ENCODE measurements around the gene PITRM1. TPM values are rescaled to one million over a fixed set of nuclear protein-coding genes. Genes with fewer than 3 reads are reported as not detected.

PITRM1 gene
- total RNA-seq, 1 experiment from 2014 or later: 61.2 TPM

- DNase-seq: no peak
- H3K9me3 ChIP-seq: no peaks in the 10 kb centered on the region
- H3K4me3 ChIP-seq: no peak overlapping the region
- no peaks in the 10 kb centered on the region for H3K27me3 ChIP-seq
- H3K36me3 ChIP-seq: peaks cover 74% of the 10 kb centered on the region
These were observed 20.6 kb downstream of the PITRM1 start for GRCh38 chr10:3151889-3152565.

GRCh38 chr10:3150961-3151360 is 21.6 kb downstream of the PITRM1 start:
- Histone ChIP-seq H3K4me3 (no peak overlapping the region), H3K9me3 (no peaks in the 10 kb centered on the region), H3K36me3 (peaks cover 71% of the 10 kb centered on the region), H3K27me3 (no peaks in the 10 kb centered on the region)
- DNase-seq: no peak

DNA sequence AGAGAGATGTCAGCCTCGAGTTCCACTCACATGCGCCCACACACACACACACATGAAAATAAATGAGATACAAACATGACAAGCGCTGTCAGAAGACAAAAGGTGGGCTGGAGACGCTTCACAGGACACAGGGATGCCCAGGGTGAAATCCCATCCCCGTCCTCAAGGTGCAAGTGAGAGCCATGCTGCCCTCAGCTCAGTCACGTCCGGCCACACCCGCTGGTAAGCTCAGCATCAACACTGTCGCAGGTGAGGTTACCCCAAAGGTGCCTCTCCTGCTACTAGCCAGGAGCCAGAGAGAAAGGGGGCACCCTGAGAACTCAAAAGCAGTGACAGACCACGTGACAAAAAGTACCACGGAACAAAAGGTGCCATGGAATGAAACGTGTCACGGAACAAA is 22.2 kb downstream of the PITRM1 start:
- H3K4me3 ChIP-seq: no peak overlapping the region
- H3K9me3 ChIP-seq: no peaks in the 10 kb centered on the region
- H3K27me3 ChIP-seq: no peaks in the 10 kb centered on the region
- no peak for DNase-seq
- peaks cover 66% of the 10 kb centered on the region for H3K36me3 ChIP-seq

DNA sequence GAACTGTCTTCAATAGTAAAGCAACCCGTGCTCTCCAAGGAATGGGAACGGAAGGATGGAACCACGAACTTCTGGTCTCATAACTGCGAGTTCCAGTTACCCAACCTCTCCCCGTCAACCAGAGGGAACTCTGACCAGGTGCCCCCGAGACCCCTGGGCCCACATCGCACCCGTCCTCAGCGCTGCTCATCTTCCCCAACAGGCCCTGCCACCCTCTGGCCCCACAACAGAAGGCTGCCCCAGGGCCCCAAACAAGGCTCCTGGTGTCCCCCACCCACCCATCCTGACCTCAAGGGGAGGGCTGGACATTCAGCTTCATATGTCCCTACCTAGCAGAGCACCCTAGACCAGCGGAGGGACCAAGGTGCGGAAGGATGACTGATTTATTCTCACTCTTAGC is 22.7 kb downstream of the PITRM1 start:
- Histone ChIP-seq H3K4me3 (no peak overlapping the region), H3K9me3 (no peaks in the 10 kb centered on the region), H3K36me3 (peaks cover 66% of the 10 kb centered on the region), H3K27me3 (no peaks in the 10 kb centered on the region)
- no peak for DNase-seq

DNA sequence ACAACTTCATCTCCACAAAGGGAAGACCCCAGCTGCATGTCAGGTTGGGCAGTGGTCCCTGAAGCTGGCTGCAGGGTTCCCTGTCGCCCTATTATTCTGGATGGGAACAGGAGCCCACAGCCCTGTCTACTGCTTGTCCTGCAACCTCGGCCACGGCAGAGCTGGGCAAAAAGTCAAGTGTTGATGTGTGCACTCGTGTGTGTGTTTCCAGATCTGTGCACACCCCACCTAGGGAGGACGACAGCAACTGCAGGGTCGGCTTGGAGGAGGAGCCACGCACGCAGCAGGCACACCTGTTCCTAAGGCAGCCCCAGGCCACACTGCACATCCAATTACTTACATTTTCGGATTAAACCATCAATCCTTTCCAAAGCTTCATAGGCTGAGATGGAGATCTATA is 23.6 kb downstream of the PITRM1 start:
- DNase-seq: no peak
- H3K9me3 ChIP-seq: no peaks in the 10 kb centered on the region
- no peaks in the 10 kb centered on the region for H3K27me3 ChIP-seq
- peaks cover 61% of the 10 kb centered on the region for H3K36me3 ChIP-seq
- no peak overlapping the region for H3K4me3 ChIP-seq

GRCh38 chr10:3148041-3148440 is 24.5 kb downstream of the PITRM1 start:
- peaks cover 61% of the 10 kb centered on the region for H3K36me3 ChIP-seq
- DNase-seq: no peak
- no peaks in the 10 kb centered on the region for H3K27me3 ChIP-seq

GRCh38 chr10:3147117-3147820 is 25.3 kb downstream of the PITRM1 start:
- H3K9me3 ChIP-seq: no peaks in the 10 kb centered on the region
- no peaks in the 10 kb centered on the region for H3K27me3 ChIP-seq
- no peak for DNase-seq
- H3K36me3 ChIP-seq: peaks cover 57% of the 10 kb centered on the region
- no peak overlapping the region for H3K4me3 ChIP-seq

More at GRCh38 chr10:3148041-3148440, 24.5 kb downstream of the PITRM1 start:
- Histone ChIP-seq H3K9me3 (no peaks in the 10 kb centered on the region), H3K4me3 (no peak overlapping the region)

- Histone ChIP-seq H3K4me3 (no peak overlapping the region), H3K27me3 (no peaks in the 10 kb centered on the region), H3K9me3 (no peaks in the 10 kb centered on the region), H3K36me3 (peaks cover 60% of the 10 kb centered on the region)
- no peak for DNase-seq
These were observed 26.3 kb downstream of the PITRM1 start for GRCh38 chr10:3146289-3146688.

DNA sequence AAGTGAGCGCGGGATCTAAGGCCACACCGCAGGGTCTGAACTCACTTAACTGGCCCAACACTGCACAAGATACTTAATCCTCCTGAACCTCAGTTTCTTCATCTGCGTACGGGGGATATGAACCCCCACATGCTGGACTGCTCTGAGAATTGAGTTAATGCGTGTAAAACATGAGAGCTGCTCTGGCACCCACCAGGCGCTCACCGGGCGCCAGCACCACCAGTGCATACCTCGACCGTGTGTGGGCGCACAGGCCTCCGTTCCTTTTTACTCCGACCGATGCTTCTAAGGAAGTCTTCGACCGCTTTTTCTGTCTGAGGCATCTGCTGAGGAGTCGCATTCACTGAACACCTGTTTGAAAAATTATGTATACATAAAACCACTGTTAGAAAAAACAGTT is 27.2 kb downstream of the PITRM1 start:
- H3K36me3 ChIP-seq: peaks cover 63% of the 10 kb centered on the region
- DNase-seq: no peak
- no peak overlapping the region for H3K4me3 ChIP-seq
- no peaks in the 10 kb centered on the region for H3K9me3 ChIP-seq
- no peaks in the 10 kb centered on the region for H3K27me3 ChIP-seq

- Histone ChIP-seq H3K36me3 (peaks cover 65% of the 10 kb centered on the region), H3K4me3 (no peak overlapping the region), H3K27me3 (no peaks in the 10 kb centered on the region), H3K9me3 (no peaks in the 10 kb centered on the region)
- DNase-seq: no peak
These were observed 28.7 kb downstream of the PITRM1 start for GRCh38 chr10:3143791-3144434.

DNA sequence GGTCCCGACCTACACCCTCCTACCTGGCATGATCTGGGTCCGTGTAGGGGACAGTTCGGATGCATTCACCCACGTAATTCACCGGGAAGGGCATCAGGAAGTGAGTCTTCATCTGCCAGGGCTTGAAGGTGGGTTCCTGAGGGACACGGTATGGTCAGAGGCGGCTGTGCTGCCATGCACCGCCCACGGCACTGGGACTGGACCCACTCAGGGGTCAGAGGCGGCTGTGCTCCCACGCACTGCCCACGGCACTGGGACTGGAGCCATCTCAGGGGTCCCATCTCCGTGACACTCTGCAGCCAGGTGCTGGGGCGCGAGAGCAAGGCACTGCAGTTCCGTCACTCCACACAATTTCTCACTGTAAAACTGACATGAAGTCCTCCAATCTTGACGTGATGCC is 29.2 kb downstream of the PITRM1 start:
- Histone ChIP-seq H3K27me3 (no peaks in the 10 kb centered on the region), H3K9me3 (no peaks in the 10 kb centered on the region), H3K4me3 (no peak overlapping the region), H3K36me3 (peaks cover 65% of the 10 kb centered on the region)
- no peak for DNase-seq

DNA sequence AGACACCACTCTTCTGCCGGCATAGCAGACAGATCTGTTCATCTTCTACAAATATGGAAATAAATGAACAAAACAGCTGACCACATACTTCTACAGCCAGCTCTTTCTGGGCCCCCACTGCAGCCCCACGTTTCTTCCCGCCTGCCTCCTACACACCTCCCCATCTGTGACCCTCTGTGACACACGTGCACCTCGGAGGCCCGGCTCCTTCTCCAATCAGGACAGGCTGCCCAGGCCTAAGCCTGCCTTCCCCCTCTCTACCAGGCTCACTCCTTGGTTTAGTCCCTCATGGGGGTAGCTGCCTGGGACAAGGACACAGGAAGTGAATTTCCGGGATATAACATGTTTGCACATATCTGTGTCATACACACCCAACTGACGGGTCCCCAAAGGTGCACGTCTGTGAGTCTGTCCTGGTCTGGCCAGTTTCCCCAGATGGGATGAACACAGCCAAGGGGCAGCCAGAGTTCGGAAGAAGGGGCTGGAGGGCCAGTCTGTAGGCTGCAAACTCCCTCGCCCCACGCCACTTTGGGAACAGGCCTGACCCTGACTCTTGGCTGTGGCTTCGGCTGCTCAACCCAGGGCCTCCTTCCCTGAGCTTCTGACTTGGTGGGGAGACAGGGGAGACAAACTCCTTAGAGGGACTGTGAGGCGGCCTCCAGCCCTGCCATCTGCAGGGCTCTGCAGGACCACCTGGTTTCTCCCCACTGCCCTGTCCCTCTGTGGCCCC is 30.3 kb downstream of the PITRM1 start:
- no peak for DNase-seq
- no peaks in the 10 kb centered on the region for H3K9me3 ChIP-seq
- H3K36me3 ChIP-seq: peaks cover 70% of the 10 kb centered on the region
- no peaks in the 10 kb centered on the region for H3K27me3 ChIP-seq
- no peak overlapping the region for H3K4me3 ChIP-seq

DNA sequence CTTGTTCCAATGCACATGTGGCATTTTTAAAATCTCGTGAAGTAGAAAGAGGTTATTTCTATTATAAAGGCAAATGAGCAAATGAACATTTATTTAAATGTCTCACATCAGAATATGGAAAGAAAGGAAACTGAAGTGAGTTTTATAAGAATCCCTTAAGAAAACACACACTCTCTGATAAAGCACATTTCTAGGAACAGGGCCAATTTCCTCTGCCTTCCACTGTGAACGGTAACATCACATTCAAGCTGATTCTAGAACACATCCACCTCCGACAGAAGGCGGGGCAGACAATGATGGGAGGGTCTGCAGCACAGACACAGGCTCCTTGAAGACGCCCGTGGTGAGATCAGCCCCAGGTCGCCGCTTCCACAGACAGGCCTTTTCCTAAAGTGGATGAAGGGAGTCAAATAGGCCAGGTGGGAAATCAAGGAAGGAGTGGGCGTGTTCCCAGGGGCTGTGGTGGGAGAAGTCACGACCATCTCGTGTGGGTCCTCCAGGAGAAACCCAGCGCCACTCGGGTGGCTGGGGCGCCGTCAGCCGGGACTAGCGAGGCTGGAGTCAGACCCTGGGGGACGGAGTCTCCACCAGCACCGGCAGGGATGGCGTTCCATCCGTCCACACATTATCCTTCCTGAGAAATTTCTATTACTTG is 31.1 kb downstream of the PITRM1 start:
- no peaks in the 10 kb centered on the region for H3K9me3 ChIP-seq
- H3K27me3 ChIP-seq: no peaks in the 10 kb centered on the region
- H3K36me3 ChIP-seq: peaks cover 68% of the 10 kb centered on the region
- H3K4me3 ChIP-seq: no peak overlapping the region
- DNase-seq: no peak

- Histone ChIP-seq H3K36me3 (peaks cover 75% of the 10 kb centered on the region), H3K4me3 (no peak overlapping the region), H3K27me3 (no peaks in the 10 kb centered on the region), H3K9me3 (no peaks in the 10 kb centered on the region)
- no peak for DNase-seq
These were observed 32.3 kb downstream of the PITRM1 start for GRCh38 chr10:3140280-3140679.

DNA sequence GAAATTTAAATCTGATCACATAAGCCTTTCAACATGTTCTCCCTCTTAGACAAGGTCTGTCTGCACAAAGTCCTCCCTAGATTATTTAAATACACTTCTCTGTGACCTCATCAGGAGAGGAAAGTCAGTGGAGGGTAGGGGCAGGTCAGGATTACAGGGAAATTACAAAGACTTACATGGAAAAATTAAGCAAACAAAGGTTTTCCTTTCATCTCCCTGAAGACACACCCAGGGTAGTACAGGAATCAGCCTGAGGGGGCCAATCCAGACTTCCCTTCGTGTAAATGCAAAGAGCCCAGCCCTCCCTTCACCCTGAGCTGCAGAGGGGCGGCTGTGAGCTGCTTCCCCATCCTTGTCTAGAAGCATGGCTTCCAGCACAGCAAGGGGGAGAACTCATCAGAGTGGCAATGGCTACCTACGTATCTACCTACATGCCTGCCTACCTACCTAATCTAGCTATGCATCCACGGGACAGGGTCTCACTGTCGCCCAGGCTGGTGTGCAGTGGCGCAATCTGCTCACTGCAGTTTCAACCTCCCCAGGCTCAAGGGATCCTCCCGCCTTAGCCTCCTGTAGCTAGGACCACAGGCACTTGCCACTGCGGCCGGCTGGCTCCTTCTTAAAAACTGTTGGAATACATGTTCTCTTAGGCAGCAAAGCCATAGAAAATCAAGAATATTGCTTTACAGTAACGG is 33.2 kb downstream of the PITRM1 start:
- Histone ChIP-seq H3K9me3 (no peaks in the 10 kb centered on the region), H3K27me3 (no peaks in the 10 kb centered on the region), H3K36me3 (peaks cover 76% of the 10 kb centered on the region), H3K4me3 (no peak overlapping the region)
- no peak for DNase-seq

Data from MG63 (cell line).